ENCODE measurements around the gene PRCD.

The PRCD gene

GRCh38 chr17:76549215-76549518 lies 9.3 kb downstream of the PRCD start:
- no peak for DNase-seq (ENCODE audit: low spot score)
- no peak for TF ChIP-seq CTCF (IDR thresholded peaks at IDR 0.05)
- no peak overlapping the region for H3K27ac ChIP-seq
- no peak overlapping the region for H3K4me3 ChIP-seq

DNA sequence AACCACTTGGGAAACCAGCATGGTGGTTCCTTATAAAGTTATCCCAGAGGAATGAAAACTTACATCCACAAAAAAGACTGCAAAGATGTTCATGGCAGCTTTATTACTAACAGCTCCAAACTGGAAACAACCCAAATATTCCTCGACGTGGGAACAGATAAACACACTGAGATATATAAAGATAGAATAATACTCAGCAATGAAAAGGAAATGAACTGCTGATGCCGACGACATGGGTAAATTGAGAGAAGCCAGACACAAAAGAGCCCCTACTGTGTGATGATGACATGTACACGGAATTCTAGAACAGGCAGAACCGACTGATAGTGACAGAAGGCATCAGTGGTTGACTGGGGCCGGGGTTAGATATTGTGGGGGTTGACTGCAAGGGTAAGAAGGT lies 9.7 kb downstream of the PRCD start:
- no peak for TF ChIP-seq CTCF (IDR thresholded peaks at IDR 0.05)
- Histone ChIP-seq H3K4me3 (no peak overlapping the region), H3K27ac (no peak overlapping the region)
- DNase-seq (ENCODE audit: low spot score) = no peak

DNA sequence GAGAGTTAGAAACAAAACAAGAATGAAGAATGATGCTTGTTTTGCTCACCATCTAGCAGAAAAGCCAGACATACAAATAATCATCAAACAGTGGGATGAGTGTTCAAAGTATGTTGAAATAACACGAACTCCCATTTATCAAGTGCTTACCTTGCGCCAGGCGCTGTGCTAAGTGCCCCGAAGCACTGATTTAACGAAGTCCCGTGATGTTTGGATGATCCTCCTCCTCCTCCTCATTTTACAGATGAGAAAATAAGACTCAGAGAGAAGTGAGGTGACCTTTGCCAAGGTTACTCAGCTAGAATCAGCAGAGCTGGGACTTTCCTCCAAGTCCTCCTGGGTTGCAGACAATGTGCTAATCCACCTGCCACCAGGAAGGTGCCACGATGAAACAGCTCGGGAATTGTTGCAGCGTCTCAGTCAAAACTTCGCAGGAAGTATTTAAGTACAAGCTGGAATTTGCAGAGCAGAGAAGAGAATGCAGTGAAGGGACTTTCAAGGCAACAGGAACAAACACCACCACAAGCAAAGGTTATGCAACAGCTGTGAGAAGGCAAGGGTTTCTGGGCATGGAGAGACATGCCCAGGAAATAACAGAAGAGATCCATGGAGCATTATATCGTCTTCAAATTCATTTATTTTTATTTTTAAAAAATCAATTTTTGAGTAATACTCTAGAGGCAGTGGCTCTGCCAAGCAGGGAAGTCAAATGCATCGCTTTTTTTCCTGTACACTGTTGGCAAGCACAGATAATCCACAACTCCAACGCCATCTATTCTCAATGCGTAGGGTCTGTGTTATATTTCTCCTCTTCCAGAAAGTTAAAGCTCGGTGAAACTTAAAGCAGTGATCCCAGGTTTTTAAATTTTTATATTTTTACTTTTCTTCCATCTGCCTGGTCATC lies 11.1 kb downstream of the PRCD start:
- no peak overlapping the region for H3K27ac ChIP-seq
- no peak overlapping the region for H3K4me3 ChIP-seq
- TF ChIP-seq CTCF (IDR thresholded peaks at IDR 0.05) = no peak
- no peak for DNase-seq (ENCODE audit: low spot score)

GRCh38 chr17:76551685-76552084 lies 11.8 kb downstream of the PRCD start:
- DNase-seq (ENCODE audit: low spot score) = no peak
- Histone ChIP-seq H3K27ac (no peak overlapping the region), H3K4me3 (no peak overlapping the region)
- TF ChIP-seq CTCF (IDR thresholded peaks at IDR 0.05) = no peak

DNA sequence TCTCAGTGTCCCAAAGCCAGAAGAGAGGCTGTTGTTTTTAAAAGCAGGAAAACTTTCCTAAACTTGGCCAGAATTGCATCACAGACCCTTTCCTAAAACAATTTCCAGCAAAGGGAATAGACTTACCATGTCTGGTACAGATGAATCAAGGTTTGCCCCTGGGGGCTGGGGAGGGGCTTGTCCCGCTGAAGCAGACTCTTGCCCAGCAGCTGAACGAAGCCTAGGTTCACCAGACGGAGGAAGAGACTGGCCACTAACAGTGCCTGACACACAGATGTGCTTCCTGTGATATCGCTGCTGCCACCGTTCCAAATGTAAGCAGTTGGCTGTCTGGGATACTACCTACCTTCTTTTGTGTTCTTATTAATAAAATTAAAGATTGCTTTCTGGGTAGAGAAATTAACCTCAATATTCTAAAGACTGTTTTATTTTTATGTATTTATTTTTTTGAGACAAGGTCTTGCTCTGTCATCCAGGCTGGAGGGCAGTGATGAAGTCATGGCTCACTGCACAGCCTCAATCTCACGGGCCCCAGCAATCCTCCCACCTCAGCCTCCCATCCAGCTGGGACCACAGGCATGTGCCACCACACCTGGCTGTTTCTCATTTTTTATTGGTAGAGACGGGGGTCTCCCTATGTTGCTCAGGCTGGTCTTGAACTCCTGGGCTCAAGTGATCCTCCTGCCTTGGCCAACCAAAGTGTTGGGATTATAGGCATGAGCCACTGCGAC lies 13.5 kb downstream of the PRCD start:
- DNase-seq (ENCODE audit: low spot score) = no peak
- no peak overlapping the region for H3K4me3 ChIP-seq
- H3K27ac ChIP-seq = no peak overlapping the region
- no peak for TF ChIP-seq CTCF (IDR thresholded peaks at IDR 0.05)

- no peak for TF ChIP-seq CTCF (IDR thresholded peaks at IDR 0.05)
- Histone ChIP-seq H3K27ac (no peak overlapping the region), H3K4me3 (no peak overlapping the region)
- no peak for DNase-seq (ENCODE audit: low spot score)
Measured at GRCh38 chr17:76554131-76554530, 14.3 kb downstream of the PRCD start.
